NCI-H82 treated with DMSO at 0.1 percent for 48 hours (cell line): ENCODE measurements around the gene SDK2.

ENCODE experiments used
- DNase-seq: peaks from one replicate; lab custom pipeline; 2025; ENCODE audit not compliant: unreplicated experiment; lab: John Stamatoyannopoulos, UW

SDK2 gene

DNA sequence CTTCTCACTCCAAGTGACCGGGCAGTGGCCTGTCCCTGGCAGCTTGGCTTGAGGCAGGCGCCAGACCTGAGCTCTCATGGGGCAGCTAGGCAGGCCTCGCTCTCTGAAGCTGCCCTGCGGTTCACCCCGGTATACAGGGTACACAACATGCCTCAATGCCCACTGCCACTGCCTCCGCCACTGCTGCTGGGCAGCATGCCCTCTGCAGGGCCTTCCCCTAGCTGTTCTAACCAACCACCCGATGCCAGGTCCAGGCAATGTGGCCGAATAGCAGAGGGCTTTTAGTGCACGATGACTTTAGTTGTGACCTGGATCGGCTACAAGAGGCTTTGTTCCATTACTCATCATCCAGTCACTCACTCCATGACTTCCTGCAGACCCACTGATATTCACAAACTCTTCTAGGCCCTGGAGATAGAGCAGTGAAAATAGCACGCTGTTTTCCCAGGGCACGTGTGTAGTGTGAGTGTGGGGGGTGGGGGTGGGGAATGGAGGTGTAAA is 352.2 kb downstream of the SDK2 start:
- no peak for DNase-seq

DNA sequence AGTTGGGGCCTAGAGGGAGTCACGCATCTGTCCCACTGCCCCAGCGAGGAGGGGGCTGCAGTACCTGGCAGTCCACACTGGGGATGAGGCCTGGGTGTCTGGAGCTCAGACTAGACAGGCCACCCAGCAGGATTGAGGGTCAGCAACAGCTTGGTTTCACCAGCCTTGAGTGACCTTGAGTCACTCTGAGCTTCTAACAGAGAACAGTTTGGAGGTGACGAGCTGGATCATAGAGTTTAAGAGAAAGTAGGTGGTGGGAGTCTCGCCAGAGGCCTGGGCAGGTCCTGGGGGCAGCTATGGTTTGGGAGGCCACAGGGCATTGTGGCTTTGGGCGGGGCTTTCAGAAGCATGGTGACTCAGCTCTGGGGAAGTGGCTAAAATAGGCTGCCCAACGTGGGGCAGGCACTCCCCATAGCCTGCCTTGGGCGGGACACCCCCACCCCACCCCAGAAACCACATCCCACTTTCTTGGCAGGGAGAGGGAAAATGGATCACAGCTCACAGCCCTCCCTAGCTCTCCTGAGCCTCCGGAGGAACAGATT is 352.9 kb downstream of the SDK2 start:
- no peak for DNase-seq

DNA sequence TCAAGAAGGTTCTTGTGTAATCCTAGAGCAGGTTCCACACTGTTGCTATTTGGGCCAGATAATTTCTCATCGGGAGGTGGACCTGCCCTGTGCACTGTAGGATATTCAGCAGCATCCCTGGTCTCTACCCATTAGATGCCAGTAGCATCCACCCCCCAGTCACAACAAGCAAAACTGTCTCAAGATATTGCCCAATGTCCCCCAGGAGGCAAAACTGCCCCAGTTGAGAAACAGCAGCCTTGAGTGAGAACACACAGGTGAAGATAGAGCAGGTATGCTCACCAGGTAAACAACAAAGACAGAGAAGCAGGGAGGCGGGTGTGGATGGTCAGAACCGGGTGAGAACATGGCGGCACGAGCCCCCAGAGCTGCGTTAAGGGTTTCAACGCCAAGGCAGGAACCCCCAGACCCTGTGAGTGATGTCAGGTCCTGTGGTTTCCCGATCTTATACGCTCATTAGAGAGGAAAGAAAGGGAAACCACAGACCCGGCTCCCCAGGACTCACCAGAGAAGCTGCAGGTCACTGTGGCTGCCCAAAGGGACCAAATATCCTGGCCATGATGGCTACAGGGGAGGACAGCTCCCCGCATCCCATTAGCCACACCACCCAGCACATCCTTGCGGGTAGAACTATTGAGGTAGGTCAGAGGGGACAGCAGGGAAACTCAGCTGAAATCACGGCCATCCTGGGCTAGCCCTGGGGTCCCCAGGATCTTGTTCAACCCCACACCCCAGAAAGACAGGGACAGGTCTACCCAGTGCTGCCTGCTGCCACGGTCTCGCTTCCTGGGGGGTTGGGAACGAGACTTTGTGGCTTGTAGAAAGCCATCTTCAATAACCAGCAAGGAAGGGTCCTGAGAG is 353.6 kb downstream of the SDK2 start:
- DNase-seq: no peak

DNA sequence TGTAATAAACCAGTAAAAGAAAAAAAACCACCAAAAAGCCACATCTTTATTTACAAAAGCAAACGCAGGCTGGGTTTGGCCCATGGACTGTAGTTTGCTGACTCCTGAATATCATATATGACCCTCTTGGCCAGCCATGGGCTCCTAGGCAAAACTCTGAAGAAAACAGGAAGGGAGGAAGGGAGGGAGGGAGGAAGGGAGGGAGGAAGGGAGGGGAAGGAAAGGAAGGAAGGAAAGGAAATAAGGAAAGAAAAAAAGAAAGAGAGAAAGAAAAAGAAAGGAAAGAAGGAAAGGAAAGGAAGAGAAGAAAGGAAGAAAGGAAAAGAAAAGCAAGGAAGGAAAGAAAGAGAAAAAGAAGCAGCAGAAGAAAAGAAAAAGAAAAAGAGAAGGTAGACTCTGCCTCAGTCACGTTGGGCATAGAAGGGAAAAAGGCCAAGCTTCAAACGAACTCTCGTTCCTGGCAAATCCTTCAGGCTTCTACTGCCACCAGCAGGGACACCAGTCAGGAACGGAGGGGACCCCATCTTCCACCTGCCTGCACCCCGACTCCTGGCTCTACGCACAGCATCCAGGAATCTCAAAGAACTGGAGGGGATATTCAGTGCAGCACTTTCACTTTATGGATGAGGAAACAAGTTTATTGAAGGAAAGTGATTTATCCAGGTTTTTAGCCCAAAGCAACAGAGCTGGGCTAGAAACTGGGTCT is 354.5 kb downstream of the SDK2 start:
- DNase-seq: no peak

DNA sequence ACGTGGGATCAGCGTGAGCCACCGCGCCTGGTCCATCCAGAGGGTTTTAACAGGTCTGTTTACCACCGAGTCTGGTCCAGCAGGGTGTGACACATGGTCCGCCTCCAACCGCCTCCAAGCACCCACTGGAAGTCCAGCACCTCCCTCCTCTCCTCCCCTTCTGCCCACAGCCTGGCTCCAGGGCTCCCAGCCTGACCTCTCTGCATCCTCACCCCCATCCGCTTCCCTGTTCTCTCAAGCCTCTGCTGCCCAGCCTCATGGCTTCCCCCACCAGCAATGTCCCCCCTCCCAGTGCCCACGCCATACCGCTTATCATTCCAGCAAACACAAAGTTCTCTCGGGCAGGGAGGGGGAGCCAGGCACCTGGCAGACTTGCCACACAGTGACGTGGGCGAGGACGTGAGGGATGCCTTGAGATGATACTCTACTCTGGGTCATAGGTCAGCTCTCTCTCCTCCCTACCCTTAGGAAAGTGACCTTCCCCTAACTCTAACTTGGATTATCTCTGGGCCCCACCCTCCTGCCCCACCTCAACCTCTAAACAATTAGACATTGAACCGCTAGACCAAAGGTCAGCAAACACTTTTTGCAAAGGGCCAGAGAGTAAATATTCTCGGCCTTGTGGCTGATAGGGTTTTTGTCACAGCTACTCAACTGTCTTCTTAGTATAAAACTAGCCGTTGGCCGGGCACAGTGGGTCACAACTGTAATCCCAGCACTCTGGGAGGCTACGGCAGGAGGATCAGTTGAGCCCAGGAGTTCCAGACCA is 355.5 kb downstream of the SDK2 start:
- DNase-seq: no peak

DNA sequence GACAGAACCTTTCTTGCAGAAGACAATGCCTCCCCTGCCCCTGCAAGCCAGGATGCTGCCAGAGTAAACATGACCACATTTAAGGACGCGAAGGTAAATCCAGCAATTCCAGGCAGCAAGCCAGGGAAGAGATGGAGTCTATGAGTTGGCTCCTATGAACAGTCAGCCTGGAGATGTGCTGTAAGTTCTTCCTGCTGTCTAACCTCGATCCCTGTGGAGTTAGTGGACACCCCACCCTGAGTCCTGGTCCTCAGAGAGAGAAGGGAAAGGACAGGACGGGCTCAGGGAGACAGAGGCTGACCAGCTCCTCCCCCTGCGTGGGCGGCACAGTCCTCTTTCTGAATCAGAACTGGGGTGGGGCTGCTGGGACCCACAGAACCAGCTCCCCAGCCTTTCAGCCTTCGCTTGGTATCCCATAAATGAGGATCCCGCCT is 357.4 kb downstream of the SDK2 start:
- DNase-seq: no peak

DNA sequence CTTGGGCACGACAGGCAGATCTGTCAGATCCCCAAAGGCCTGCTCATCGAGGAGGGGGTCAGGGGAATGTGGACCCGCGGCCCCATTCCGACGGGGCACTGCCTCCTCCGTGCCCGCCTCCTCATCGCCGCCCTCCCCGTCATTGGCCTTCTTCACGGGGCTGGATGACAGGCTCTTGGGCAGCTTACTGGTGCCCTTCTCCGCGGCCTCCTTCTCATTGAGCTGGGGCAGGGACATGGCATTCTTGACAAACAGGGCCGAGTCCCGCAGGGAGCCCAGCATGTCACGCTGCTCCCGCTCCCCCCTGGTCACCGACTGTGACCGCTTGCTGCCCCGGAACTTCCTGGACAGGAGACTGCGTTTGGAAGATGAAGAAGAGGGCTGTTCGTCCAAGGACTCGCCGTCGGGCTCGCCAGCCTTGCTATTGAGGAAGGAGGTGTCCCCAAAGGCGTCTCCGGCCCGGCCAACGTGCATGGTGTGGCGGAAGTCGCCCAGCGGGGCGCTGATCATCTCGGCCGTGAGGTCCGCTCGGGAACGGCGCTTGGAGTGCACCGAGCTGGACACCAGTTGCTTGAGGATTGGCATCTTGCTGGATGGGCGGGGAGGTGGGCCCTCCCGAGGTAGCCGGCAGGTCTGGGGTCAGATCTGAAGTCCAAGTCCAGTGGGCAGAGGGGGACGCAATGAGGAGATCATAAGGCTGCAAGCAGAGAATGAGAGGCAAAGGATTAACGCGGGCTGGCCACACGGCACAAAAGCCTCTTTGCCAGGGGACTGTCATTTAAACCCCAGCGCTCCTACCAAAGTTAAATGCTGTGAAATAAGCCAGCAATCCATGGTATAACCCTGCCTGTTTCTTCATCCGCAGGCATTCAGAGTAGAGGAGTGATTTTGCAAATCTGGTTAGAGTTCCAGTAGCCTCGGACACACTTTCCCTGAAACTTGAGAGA is 358.1 kb downstream of the SDK2 start:
- no peak for DNase-seq

DNA sequence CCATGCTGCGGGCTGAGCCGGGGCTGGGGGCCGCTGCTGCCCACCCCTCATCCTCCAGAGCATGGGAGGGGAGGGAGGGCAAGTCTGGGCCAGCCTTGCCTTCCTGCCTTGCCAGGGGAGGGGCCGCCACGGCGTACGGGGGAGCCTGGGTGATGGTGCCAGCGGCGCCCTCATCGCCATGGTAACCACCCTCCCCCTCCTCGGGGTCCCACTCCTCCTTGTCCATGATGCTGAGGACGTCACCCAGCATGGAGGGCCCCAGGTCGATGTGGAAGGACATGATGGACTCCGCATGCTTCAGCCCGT is 358.7 kb downstream of the SDK2 start:
- no peak for DNase-seq

DNA sequence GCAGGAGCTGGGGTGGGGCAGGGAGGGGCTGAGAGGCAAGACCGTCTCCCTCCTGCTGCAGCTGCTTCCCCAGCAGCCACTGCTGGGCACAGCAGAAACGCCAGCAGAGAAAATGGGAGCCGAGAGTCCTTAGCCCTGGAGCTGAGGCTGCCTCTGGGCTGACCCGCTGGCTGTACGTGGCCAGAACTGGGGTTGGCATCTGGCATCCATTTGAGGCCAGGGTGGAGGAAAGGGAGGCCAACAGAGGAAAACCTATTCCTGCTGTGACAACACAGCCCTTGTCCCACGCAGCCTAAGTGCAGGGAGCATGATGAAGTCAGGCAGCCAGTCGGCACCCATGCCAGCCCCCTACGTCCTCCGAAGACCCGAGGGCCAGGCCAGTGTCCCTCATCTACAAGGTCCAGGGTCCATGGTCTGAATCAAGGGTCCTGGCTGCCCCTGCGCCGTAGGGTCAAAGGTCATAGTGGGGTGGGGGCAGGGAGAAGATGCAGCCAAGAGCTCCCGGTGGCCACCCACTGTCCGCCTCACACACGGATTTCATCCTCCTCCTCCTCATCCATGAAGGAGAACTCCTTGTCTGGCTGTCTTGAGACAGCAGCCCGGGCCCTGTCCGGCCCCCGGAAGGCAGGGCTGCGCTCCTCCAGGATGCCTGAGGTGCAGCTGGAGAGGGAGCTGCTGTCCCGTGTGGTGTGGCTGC is 359.2 kb downstream of the SDK2 start:
- DNase-seq: no peak
